22Rv1 (cell line): ENCODE results near the gene CAMTA1.

Experiments
- ZFX ChIP-seq: fragments of 450-650 bp; IDR thresholded peaks from 2 replicates; pipeline ENCODE4 v1.6.1; 2017; ENCODE audit warnings: antibody characterized with exemption, borderline replicate concordance
- TF ChIP-seq, protein P1 (sequence below): fragments of 450-650 bp; IDR thresholded peaks from 2 replicates; pipeline ENCODE4 v1.5.1; 2017; ENCODE audit warnings: mild to moderate bottlenecking

DNA sequence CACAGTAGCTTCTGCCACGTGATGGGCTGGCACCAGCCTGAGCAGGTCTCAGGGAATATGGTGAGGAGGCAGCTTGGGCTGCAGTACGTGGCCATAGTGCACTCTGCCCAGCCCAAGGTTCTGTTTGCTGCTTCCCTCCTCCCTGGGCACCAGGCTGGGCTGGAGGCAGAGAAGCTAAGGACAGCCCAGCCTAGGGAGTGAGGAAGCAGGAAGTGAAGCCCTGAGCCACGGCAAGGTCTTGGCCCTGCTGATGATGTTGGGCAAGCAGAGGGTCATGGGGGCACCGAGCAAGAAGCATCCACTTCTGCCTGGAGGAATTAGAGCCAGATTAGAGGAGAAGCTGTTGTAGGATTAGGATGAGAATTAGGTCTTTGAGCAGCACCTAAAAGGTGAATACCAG, 659.1 kb downstream of the CAMTA1 start:
- TF ChIP-seq, protein P1, sequence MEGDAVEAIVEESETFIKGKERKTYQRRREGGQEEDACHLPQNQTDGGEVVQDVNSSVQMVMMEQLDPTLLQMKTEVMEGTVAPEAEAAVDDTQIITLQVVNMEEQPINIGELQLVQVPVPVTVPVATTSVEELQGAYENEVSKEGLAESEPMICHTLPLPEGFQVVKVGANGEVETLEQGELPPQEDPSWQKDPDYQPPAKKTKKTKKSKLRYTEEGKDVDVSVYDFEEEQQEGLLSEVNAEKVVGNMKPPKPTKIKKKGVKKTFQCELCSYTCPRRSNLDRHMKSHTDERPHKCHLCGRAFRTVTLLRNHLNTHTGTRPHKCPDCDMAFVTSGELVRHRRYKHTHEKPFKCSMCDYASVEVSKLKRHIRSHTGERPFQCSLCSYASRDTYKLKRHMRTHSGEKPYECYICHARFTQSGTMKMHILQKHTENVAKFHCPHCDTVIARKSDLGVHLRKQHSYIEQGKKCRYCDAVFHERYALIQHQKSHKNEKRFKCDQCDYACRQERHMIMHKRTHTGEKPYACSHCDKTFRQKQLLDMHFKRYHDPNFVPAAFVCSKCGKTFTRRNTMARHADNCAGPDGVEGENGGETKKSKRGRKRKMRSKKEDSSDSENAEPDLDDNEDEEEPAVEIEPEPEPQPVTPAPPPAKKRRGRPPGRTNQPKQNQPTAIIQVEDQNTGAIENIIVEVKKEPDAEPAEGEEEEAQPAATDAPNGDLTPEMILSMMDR = no peak
- no peak for TF ChIP-seq ZFX
